ENCODE data around the gene TRHDE. TPM values are rescaled to one million over a fixed set of nuclear protein-coding genes. Genes with fewer than 3 reads are reported as not detected.

Gene TRHDE
- total and polyA plus RNA-seq, 12 donors = 0.10 to 0.97 (median 0.46) TPM

DNA sequence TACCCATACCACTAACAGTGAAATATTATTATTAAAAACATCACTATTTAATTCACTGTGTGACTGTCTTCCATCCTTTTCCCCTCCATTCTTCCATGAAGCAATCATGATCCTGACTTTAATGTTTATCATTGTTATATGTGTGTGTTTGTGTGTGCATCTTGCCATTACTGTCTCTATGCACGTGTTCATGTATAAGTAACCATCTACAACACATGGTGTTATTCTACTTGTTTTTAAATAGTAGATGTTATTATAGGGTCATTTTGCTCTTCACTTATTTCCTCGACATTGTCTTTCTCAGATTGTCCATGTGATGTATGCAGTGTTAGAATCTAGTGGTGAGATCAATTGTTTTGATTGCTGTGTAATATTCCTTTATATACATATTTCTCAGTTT is 195.8 kb downstream of the TRHDE start:
- Histone ChIP-seq H3K4me1 (no peaks in the 10 kb centered on the region), H3K4me3 (no peak overlapping the region), H3K36me3 (no peaks in the 10 kb centered on the region), H3K27me3 (no peaks in the 10 kb centered on the region), H3K27ac (no peak overlapping the region), H3K9me3 (no peaks in the 10 kb centered on the region)
- TF ChIP-seq, protein P1, sequence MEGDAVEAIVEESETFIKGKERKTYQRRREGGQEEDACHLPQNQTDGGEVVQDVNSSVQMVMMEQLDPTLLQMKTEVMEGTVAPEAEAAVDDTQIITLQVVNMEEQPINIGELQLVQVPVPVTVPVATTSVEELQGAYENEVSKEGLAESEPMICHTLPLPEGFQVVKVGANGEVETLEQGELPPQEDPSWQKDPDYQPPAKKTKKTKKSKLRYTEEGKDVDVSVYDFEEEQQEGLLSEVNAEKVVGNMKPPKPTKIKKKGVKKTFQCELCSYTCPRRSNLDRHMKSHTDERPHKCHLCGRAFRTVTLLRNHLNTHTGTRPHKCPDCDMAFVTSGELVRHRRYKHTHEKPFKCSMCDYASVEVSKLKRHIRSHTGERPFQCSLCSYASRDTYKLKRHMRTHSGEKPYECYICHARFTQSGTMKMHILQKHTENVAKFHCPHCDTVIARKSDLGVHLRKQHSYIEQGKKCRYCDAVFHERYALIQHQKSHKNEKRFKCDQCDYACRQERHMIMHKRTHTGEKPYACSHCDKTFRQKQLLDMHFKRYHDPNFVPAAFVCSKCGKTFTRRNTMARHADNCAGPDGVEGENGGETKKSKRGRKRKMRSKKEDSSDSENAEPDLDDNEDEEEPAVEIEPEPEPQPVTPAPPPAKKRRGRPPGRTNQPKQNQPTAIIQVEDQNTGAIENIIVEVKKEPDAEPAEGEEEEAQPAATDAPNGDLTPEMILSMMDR (IDR thresholded peaks at IDR 0.05) = no peak
- DNase-seq = no peak
- WGBS, 2 donors = 86 to 87% methylated on average over 2 of the region's 2 CpGs
- ATAC-seq = no peak
- intact Hi-C loops (cut with DNase I) = no loop called here

DNA sequence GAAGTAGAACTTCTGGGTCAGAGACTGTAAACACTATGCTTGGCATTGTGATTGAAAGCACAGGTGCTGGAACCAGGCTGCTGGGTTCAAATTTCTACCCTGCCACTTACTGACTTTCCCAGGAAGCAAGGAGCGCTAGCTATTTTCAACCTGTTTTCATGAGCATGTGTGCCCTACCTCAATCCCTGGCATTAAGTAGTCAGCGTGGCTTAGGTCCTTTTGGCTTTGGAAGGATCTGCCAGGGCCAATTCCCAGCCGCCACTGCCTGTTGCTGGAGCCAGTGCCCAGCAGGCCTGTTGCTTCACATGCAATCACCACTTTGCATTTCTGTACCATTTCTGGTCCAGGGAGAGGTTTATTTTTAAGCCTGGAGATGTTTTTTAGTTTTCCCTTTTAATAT is 196.3 kb downstream of the TRHDE start:
- Histone ChIP-seq H3K27me3 (no peaks in the 10 kb centered on the region), H3K9me3 (no peaks in the 10 kb centered on the region), H3K36me3 (no peaks in the 10 kb centered on the region), H3K4me1 (no peaks in the 10 kb centered on the region), H3K4me3 (no peak overlapping the region), H3K27ac (no peak overlapping the region)
- TF ChIP-seq, protein P1 (IDR thresholded peaks at IDR 0.05) = no peak
- WGBS, 2 donors = 91 to 93% methylated on average over 3 of the region's 3 CpGs
- ATAC-seq (no peak), DNase-seq (no peak)
- intact Hi-C loops (cut with DNase I) = no loop called here

DNA sequence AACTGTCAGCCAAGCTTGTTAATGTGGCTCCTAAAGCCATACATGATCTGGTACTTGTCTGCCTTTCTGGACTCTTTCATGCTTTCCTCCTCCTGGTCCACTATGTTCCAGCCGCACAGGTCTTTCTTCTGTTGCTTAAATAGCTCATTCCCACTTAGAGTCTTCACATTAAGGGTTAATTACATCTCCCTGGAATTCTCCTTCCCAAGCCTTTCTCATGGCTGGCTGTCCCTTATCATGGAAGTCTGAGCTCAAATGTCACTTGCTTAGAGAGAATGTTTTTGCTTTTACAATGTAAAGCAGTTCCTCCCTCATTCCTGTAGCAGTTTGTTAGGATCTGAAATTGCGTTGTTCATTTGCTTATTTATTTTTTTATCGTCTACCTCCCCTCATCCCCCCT is 199.6 kb downstream of the TRHDE start:
- ATAC-seq = no peak
- Histone ChIP-seq H3K9me3 (no peaks in the 10 kb centered on the region), H3K27me3 (no peaks in the 10 kb centered on the region), H3K4me3 (no peak overlapping the region), H3K27ac (no peak overlapping the region), H3K4me1 (no peaks in the 10 kb centered on the region), H3K36me3 (no peaks in the 10 kb centered on the region)
- WGBS, 2 donors = 11 to 15% methylated on average over 3 of the region's 3 CpGs
- no peak for DNase-seq
- intact Hi-C loops (cut with DNase I) = no loop called here
- TF ChIP-seq, protein P1 (IDR thresholded peaks at IDR 0.05) = no peak

DNA sequence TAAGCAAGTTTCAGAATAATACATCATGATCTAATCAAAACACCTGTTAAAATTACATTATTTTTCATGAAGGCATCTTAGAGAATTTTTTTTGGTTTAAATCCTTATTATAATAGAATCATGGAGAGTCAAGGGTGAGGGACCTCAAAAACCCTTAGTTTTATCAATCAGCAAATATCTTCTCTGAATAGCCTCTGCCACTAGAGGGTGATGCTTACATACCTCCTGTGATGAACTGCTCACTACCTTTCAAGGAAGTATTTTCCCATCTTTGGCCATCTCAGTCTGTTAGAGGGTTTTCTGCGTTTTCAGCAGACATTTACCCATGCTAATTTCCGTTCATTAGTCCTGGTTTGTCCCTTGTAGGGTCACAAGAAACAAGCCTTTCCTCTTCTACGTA is 200.2 kb downstream of the TRHDE start:
- Histone ChIP-seq H3K36me3 (no peaks in the 10 kb centered on the region), H3K9me3 (no peaks in the 10 kb centered on the region), H3K27me3 (no peaks in the 10 kb centered on the region), H3K27ac (no peak overlapping the region), H3K4me1 (no peaks in the 10 kb centered on the region), H3K4me3 (no peak overlapping the region)
- no peak for DNase-seq
- 73 to 82% methylated on average over 3 of the region's 3 CpGs for WGBS, 2 donors
- intact Hi-C loops (cut with DNase I) = no loop called here
- TF ChIP-seq, protein P1 (IDR thresholded peaks at IDR 0.05) = no peak
- no peak for ATAC-seq

DNA sequence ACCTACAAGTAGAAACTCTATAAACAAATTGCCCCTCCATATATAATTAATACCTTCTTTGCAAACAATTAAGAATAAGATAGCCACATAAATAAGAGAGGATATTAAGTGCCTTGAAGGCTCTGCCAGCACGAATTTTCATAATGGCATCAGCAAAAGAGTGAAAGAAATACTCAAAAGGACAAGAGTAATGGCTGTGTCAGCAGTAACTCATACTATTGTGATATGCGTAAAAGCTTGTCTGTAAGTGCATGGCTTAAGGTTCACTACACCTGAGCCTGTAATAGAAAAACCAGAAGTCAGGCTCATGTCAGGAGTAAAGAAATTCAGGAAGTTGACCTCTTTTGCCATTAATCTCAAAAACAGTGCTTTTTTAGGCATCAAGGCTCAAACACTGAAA is 204.1 kb downstream of the TRHDE start:
- Histone ChIP-seq H3K36me3 (no peaks in the 10 kb centered on the region), H3K9me3 (no peaks in the 10 kb centered on the region), H3K27me3 (no peaks in the 10 kb centered on the region), H3K27ac (no peak overlapping the region), H3K4me1 (no peaks in the 10 kb centered on the region), H3K4me3 (no peak overlapping the region)
- ATAC-seq = no peak
- intact Hi-C loops (cut with DNase I) = no loop called here
- no peak for DNase-seq
- TF ChIP-seq, protein P1 (IDR thresholded peaks at IDR 0.05) = no peak
- WGBS, 2 donors = 72 to 80% methylated on average over 2 of the region's 2 CpGs

Data from heart right ventricle (tissue), 16 donors.